ENCODE data around the gene LGR5. TPM values are rescaled to one million over a fixed set of nuclear protein-coding genes. Genes with fewer than 3 reads are reported as not detected.

The LGR5 gene
- total RNA-seq, 1 donor from 2014 or later: not detected

GRCh38 chr12:71536939-71537622, 97.5 kb downstream of the LGR5 start:
- no peak for DNase-seq (ENCODE audit: low read depth)
- no peak overlapping the region for H3K4me3 ChIP-seq (ENCODE audit: low read depth, low read length)
- TF ChIP-seq CTCF (conservative IDR thresholded peaks at IDR 0.05; ENCODE audit: low read depth, low read length): no peak

- no peak for TF ChIP-seq CTCF (conservative IDR thresholded peaks at IDR 0.05; ENCODE audit: low read depth, low read length)
- no peak for DNase-seq (ENCODE audit: low read depth)
- no peak overlapping the region for H3K4me3 ChIP-seq (ENCODE audit: low read depth, low read length)
These were observed 99.2 kb downstream of the LGR5 start for GRCh38 chr12:71538807-71539206.

- TF ChIP-seq CTCF (conservative IDR thresholded peaks at IDR 0.05; ENCODE audit: low read depth, low read length): no peak
- H3K4me3 ChIP-seq (ENCODE audit: low read depth, low read length): no peak overlapping the region
- no peak for DNase-seq (ENCODE audit: low read depth)
These were observed 102.0 kb downstream of the LGR5 start for GRCh38 chr12:71541583-71541982.

- DNase-seq (ENCODE audit: low read depth): no peak
- no peak for TF ChIP-seq CTCF (conservative IDR thresholded peaks at IDR 0.05; ENCODE audit: low read depth, low read length)
- no peak overlapping the region for H3K4me3 ChIP-seq (ENCODE audit: low read depth, low read length)
These were observed 106.8 kb downstream of the LGR5 start for GRCh38 chr12:71546322-71546861.

GRCh38 chr12:71548893-71549292, 109.3 kb downstream of the LGR5 start:
- no peak overlapping the region for H3K4me3 ChIP-seq (ENCODE audit: low read depth, low read length)
- no peak for TF ChIP-seq CTCF (conservative IDR thresholded peaks at IDR 0.05; ENCODE audit: low read depth, low read length)
- no peak for DNase-seq (ENCODE audit: low read depth)

- H3K4me3 ChIP-seq (ENCODE audit: low read depth, low read length): no peak overlapping the region
- peak; percentile 61 for TF ChIP-seq CTCF (conservative IDR thresholded peaks at IDR 0.05; ENCODE audit: low read depth, low read length)
- DNase-seq (ENCODE audit: low read depth): no peak
These were observed 111.9 kb downstream of the LGR5 start for GRCh38 chr12:71551529-71551928.
